HL-60/S4 (cell line): ENCODE measurements around the gene SHBG.
"Not testable (repeated sequence)": the region's sequence is repeated elsewhere in the genome, so short reads cannot be mapped to it uniquely, and the experiment has no call there.

Experiments used
- in situ Hi-C: fragments of 300-500 bp; cut with MboI; formaldehyde crosslinking; loops from 2 replicates; pipeline ENCODE4 v1.14.3; 2022; ENCODE audit warnings: low sequenced_read_pairs

SHBG gene, protein sequence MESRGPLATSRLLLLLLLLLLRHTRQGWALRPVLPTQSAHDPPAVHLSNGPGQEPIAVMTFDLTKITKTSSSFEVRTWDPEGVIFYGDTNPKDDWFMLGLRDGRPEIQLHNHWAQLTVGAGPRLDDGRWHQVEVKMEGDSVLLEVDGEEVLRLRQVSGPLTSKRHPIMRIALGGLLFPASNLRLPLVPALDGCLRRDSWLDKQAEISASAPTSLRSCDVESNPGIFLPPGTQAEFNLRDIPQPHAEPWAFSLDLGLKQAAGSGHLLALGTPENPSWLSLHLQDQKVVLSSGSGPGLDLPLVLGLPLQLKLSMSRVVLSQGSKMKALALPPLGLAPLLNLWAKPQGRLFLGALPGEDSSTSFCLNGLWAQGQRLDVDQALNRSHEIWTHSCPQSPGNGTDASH

DNA sequence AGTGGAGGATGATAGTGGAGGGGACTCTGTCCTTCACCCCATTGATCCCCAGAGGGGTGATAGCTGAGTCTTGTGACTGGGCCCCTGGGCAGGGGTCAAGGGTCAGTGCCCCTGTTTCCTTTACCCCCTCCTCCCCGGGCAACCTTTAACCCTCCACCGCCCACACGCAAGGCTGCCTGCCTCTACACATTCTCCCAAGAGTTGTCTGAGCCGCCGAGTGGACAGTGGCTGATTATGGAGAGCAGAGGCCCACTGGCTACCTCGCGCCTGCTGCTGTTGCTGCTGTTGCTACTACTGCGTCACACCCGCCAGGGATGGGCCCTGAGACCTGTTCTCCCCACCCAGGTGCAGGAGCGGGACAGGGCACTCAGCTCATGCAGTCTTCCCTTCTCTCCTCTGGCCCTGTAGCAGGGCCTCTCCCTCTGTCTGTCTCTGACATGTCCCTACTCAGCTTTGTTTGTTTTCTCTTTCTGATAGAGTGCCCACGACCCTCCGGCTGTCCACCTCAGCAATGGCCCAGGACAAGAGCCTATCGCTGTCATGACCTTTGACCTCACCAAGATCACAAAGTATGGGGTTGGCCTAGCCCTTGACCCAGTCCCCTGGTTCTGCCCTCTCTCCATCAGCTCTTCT, at the start of gene SHBG:
Gene SHBG (plus strand): TSS at position 197 of the 633 bp plus-strand sequence. CDS start 38 bp downstream, at position 235.
- in situ Hi-C loops, result no loop called here

DNA sequence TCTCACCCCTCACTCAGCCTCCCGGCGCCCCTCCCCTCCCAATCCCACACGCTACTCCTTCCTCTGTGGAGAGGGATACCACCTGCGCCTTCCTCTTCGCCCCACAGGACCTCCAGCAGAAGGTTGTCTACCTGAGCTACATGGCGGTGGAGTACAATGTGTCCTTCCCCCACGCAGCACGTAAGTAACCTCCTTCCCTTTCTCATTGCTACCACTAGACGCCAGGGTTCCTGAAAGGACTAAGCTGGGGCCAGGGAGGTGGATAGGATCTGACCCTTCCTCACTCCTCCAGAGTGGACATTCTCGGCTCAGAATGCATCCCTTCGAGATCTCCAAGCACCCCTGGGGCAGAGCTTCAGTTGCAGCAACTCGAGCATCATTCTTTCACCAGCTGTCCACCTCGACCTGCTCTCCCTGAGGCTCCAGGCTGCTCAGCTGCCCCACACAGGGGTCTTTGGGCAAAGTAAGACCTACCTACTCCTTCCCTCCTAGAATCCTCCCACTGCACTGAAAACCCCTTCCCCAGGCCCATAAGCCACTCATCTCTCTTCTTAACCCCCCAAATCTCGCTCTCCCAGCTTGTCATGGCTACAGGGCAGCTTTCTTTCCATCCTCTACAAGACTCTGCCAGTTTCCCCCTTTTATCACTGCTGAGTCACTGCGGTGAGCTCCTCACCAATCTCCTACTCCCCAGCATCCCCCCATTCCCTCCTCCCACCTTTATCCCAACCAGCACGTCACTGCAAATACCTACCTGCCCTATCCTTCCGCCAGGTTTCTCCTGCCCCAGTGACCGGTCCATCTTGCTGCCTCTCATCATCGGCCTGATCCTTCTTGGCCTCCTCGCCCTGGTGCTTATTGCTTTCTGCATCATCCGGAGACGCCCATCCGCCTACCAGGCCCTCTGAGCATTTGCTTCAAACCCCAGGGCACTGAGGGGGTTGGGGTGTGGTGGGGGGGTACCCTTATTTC, 49.0 kb upstream of the SHBG start:
- in situ Hi-C loops, result no loop called here

DNA sequence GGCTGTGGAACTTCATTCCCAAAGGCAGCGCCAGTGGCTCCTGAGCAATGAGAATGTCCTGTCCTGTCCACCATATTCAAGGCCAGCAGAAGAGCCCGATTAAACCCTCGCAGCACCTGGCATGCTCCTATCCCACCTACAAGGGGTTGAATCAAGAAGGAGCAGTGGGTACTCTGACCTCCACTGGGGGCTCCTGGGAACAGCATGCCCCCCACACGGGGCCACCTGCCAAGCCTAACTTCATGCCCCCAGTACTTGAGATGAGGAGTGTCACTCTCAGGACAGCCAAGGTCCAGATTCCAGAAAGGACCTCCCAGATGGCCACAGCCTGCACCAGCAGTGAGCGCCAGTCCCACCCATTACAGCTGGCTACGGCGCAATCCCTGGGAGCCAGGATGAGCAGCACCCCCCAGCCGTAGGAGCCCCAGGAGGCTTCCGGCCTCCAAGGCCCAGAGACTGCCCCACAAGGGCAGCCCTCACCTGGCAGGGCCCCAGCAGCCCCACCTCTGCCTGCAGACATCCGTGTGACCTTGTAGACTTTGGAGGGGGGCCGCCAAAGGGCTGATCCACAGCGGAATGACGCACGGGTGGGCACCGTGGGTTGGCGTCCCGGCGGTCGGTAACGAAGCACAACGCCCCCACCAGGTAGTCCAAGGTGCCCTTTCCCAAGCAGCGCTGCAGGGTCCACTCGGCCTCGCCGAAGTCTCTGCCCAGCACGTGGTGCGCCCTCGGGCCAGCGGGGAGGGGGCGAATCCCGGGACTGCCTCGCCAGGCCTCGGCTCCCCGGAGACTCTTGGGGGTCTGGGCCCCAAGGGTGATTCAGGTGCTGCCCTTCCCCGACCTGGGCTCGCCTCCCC, 47.3 kb upstream of the SHBG start:
- in situ Hi-C loops, result no loop called here

DNA sequence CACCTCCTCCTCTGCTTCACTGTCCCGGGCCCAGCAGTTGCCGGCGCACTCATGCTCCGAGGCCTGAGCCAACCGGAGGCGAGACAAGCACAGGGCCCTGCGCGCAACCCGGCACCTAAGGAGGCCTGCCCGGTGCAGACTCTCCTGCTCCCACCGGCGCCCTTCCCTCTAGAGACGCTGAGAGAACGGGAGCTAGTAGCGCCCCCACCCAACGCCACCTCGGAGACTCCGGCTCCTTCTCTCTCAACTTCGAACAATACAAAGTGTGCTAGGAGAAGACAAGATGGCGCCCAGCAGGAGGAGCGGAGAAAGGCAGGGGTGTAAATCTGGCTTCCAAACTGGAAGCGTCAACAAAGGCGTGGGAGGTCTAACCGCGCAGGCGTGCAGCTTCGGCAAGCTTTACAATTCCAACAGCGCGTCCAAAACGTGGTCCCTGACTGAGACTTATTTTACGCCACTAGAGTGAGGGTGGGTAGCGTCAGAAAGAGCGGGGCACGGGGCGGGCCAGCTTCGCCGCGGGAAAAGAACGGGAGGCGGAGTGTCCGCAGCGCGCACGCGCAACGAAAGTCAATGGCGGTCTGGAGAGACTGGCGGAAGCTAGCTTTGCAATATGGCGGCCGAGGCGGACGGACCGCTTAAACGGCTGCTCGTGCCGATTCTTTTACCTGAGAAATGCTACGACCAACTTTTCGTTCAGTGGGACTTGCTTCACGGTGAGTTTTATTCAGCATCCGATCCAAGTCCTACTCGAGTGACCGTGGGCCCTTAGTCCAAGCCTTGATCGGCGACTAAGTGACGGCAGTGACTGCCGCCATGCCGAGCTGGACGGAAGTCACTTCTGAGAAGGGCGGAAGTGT, 46.5 kb upstream of the SHBG start, which contains the start of gene MPDU1:
Gene MPDU1 (plus strand): TSS at position 600 of the 857 bp plus-strand sequence. CDS start 11 bp downstream, at position 611.
- in situ Hi-C loops, result no loop called here

DNA sequence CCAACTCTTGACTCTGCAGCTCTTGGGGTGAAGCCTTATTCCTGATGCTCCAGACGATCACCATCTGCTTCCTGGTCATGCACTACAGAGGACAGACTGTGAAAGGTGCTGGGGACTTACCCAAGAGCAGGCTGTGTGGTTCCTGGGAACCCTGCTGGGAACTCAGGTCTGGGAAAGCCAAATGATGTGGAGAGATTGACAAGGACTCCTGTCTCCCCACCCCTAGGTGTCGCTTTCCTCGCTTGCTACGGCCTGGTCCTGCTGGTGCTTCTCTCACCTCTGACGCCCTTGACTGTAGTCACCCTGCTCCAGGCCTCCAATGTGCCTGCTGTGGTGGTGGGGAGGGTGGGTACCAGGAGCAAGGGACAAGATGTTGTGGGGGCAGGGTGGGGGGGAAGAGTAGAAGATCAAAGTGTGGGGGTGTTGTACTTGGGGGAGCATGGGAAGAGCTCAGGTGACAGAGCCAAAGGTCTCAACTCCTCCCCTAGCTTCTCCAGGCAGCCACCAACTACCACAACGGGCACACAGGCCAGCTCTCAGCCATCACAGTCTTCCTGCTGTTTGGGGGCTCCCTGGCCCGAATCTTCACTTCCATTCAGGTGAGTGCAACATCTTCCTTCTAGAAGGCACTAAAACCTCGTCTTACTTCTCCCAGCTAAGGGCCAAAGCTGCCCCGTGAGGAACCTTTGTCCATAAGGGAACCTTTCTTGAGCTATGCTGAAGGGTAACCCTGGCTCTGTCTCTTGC, 43.1 kb upstream of the SHBG start:
- in situ Hi-C loops, result no loop called here

DNA sequence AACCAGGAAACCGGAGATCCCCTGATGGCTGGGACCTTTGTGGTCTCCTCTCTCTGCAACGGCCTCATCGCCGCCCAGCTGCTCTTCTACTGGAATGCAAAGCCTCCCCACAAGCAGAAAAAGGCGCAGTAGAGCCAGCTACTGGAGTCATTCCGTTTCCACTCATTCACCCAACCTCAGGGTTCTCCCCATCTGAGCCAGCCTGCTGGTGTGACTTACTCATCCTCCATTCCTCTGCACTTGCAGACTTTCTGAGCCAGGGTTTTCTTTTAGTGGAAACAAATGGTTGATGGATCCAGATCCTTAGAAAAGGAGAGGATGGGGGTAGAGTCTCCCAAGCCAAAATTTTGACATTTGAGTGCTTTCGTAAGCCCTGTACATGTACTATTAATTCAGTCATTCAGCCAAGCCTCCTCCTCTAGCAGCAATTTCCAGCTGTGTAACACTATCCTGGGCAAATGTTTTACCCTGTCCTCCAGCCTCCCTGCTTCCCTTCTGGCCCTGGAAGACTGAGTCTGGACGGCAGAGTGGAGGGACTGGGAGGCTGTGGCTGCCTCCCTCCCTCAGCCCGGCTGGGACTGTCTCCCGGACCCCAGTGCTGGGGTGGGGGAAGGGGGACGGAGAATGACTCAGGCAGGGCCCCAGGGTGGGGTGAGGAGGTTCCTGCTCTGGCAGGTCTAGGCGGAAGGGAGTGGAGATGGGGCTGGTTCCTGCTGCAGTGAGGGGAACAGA, 42.3 kb upstream of the SHBG start:
- in situ Hi-C loops, result no loop called here

DNA sequence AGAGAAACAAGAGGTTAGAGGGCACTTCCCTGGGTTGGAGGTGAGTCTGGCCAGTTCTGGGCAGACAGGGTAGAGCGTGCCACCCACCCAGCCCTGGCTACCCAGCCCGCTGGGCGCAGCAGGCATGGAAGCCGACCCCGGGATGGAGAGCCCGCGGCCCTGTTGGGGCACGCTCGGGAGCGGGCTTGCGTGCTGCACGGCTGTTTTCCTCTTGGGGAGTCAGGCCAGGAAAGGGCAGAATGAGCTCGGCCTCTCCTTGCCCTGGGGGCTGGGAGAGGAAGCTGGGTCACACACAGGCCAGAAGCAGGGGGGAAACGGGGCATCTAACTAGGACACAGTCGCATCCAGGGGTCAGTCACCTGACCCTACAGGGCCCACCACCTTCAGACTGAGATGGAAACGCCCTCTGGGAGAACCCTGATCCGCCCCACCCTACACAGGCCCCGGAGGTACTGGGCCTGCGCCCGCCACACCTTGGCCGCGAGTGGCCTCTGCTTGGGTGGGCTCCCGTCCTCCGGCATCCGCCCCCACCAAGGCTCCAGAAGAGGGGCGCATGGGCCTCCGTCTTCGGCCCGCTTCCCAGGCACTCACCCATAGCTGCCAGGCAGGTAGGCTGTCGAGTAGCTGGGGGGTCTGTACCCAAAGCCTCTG, 41.3 kb upstream of the SHBG start:
- in situ Hi-C loops, result no loop called here

DNA sequence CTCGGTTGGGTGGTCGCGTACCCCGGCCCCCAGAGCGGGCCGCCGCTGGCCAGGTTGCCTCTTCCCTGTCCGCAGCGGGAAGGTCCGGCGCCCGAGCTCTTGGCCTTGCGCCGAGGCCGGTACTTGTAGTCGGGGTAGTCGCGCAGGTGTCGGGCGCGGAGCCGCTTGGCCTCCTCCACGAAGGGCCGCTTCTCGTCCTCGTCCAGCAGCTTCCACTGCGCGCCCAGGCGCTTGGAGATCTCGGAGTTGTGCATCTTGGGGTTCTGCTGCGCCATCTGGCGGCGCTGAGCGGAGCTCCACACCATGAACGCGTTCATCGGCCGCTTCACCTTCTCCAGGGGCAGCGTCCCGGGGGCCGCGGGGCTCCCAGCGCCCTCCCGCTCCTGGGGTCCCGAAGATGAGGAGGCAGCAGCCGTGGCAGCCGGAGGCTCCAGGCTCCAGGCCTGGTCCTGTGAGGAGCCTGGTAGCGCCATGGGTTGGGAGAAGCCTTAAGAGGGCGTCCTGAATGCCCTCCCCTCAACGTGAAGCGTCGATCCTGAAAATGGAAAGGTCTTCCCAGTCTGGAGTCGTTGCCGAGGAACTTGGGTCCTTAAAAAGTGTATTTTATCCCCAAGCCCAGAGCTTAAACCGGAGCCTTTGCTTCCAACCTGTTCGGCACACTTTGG, 40.6 kb upstream of the SHBG start:
- in situ Hi-C loops, result no loop called here

DNA sequence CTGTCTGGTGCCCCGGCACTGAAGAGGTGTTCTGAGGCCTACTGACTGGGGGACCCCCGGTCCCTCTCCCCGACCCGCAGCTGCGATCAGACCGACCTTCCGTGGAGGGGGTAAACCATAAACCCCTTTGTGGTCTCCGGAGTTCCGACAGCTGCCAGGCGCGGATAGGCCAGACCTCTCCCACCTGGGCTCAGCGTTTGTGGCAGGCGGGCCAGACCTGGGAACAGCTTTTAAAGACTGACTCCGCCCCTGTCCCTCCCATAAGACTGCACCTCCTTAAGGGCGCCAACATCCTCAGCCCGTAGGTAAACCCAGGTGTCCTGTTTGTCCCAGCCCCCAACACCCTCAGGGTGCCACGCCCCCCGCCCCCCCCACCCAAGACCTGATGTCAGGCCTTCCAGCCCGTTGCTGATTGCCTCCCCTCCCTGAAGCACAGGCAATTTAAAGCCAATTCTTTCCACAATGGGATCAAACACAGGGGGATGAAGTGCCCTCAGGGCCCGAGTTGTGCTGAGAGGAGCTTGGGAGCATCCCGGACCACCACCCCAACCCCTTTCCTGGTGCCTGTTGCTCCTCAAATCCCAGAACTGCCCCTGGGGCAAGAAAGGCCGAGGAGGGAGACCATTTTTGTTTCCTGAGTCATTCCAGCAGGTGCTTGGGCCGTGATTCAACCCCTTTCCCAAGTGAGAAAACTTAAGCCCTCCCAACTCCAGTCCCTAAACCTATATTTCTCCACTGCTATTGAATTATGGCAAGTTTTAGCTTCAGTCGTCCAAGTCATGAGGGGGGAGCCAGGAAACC, 39.8 kb upstream of the SHBG start, which contains the start of gene SOX15:
Gene SOX15 (minus strand): TSS at position 204 of the 801 bp plus-strand sequence. CDS start 418 bp downstream, outside the sequence.
- in situ Hi-C loops, result no loop called here

DNA sequence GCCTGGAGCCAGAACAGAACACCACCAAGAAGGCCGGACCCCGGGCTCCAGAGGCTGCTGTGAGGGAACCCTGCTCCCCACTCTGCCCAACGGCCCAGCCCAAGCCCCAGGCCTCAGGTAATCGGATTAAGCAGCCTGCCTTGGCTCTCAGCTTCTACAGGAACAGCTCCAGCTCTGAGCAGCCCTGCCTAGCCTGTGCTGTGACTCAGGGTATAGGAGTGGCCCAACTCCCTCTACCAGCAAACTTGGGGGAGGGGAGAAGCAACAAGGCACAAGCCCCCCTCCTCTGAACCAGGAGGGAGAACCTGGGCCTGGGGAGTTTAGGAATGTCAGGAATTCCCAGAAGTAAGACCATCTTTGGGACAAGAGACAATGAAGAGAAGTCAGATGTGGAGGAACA, 39.2 kb upstream of the SHBG start:
- in situ Hi-C loops, result no loop called here

DNA sequence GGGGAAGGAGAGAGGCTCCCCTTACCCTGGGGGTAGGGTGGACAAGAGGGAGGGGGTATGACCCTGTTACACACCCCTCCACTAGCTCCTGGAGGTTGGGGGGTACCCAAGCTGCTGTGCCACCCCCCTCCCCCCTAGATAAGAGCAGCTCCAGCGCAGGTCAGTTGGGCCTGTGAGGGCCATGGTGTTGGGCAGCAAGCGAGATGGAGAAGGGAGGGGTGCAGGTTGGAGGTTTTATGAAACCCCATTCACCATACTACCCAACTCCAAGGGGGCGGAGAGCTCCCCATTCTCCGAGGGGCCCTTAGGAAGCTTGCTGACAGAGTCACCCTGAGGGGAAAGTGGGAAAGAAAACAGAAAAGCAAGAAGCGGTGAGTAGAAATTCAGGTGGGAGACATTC, 38.3 kb upstream of the SHBG start:
- in situ Hi-C loops, result no loop called here

DNA sequence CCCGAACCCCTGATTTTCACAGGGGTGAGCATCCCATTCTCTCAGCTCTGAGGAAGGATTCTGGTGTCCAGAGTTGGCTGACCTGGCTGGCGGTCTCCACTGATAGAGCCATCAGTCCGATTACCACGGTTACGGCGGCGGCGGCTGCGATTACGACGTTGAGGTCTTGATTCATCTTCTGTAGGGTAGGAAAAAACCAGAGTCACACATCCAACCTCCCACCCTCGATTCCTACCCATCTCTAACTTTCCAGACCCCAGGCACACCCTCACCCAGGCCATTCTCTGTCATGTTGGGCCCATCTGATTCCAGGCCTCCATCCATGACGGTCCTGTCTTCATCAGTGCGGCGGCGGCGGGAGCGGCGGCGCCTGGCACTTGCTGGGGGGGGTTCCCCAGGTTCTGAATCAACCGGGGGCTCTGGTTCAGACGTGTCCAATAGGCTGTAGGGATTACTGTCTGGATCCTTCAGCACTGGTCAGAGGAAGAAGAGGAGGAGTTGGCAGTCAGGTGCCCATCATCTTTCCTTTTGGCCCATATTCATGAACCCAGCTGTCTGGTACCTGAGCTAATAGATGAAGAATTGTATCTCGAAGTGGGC, 37.4 kb upstream of the SHBG start:
- in situ Hi-C loops, result no loop called here

DNA sequence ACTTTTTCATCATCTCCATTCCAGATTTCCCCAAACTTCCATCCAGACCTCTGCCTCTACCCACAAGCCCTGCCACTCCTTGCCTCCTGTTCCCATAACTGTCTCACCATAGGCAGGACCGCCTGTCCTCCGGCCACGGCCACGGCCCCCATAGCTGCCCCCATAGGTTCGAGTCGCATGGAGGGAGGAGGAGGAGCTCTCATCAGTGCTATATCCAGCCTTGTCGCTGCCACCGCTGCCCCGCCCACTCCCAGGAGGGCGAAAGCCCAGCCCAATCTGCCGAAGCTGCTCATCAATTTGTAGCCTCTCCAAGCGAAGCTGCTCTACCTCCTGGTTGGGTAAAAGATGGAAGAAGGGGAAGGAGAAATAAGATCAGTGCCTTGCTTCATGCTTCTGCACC, 36.6 kb upstream of the SHBG start:
- in situ Hi-C loops, result no loop called here

DNA sequence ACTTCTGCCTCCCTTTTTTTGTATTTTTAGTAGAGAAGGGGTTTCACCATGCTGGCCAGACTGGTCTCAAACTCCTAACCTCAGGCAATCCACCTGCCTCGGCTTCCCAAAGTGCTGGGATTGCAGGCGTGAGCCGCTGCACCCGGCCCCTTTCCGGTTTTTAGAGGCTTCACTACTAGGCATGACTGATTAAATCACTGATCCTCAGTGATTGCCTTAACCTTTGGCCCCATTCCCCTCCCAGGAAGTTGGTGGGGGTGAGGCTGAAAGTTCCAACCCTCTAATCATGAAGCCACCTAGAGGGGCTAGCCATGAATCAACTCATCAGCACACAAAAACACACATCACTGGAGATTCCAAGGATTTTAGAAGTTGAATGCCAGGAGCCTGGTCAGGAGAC, 32.4 kb upstream of the SHBG start:
- in situ Hi-C loops, result not testable (repeated sequence)

DNA sequence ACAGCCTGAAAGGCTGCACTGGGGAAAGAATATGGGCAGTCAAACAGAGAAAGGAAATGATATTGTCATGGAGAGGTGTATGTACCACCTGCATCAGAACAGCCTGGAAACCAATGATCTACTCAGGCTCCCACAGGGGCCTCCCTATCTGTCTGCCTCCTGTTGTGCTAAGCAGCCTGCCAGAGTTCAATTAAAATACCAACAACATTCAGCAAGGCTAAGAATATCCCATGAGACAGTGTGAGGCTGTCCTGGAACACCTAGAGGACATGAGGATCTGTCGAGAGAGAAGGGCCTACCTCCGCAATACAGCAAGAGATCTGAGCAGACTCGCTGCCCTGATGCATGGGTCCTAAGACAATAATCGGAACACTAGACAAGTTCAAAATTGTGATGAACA, 23.7 kb upstream of the SHBG start:
- in situ Hi-C loops, result no loop called here

DNA sequence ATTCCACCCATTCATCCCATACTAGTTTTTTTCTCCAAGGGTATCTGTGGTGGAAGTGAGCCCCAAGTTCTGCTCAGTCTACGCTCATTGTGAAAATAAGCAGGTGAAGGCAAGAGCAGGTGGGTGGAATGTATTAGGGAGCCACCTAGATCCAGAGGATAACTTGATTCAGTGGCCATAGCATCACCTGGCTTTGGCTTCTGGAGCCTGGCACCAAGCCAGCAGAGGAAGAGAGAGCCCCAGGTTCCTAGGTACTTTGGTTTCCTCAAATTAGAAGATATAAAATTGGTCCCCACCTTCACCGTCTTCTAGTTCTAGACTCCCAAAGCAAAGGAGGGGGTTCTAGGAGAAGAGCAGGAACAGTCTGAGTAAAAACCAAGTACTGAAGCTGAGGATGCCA, 19.3 kb upstream of the SHBG start:
- in situ Hi-C loops, result no loop called here
